GM19397 (cell line): ENCODE data around the gene KLRB1.
"Not testable (repeated sequence)": the region's sequence is repeated elsewhere in the genome, so short reads cannot be mapped to it uniquely, and the experiment has no call there.

Experiments used
- ATAC-seq: cut with Tn5 transposase; IDR thresholded peaks from one replicate; pipeline ENCODE4 v1.9.1; 2021; ENCODE audit warnings: mild to moderate bottlenecking, moderate library complexity; ENCODE audit not compliant: unreplicated experiment

Gene KLRB1

DNA sequence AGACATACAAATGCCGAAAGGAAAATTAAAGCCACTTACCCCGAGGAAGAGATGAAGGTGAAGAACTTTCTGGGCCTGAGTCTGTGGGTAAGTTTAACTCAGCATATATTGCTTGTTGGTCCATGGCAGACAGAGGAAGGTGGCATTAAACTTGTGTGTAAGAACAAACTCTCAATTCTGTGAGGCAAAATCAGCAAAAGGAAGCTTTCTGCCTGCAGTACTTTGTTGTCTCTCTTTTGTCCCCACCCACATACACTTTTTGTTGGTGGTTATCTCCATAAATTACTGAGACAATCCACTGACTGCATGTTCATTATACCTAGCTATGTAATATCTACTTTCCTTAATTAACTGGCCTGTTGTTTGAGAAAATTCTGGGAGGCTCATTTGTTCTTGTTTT is at the start of gene KLRB1:
KLRB1 (minus strand) TSS at position 201 of the 400 bp plus-strand sequence; CDS start at position 124, 77 bp downstream.
- ATAC-seq, result no peak

DNA sequence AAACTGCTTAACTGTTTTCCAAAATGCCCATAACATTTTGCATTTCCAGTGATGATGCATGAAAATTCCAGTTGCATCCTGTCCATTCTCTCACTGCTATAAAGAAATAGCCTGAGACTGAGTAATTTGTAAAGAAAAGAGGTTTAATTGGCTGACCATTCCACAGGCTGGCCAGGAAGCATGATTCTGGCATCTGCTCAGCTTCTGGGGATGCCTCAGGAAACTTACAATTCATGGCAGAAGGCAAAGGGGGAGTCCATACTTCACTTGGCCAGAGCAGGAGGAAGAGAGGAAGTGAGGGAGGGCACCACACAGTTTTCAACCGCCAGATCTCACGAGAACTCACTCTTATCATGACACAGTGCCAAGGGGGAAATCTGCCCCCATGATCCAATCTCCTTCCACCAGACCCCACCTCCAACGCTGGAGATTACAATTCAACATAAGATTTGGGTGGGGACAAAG is 43.6 kb upstream of the KLRB1 start:
- no peak for ATAC-seq

DNA sequence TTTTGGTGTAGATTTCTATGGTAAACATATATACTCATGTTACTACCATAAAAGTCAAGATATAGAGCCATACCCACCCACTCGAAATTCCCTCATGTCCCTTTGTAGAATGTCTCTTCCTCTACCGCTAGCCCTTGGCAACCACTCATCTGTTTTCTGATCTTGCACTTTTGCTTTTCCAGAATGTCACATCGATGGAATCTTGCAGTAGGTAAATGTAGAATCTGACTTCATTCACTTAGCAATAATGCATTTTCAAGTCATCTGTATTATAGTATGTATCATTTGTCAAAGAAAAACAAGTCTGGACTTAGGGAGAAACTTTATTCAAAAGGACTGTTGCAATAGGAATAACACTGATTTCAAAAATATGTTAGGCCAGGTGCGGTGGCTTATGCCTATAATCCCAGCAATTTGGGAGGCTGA is 42.4 kb upstream of the KLRB1 start:
- no peak for ATAC-seq

DNA sequence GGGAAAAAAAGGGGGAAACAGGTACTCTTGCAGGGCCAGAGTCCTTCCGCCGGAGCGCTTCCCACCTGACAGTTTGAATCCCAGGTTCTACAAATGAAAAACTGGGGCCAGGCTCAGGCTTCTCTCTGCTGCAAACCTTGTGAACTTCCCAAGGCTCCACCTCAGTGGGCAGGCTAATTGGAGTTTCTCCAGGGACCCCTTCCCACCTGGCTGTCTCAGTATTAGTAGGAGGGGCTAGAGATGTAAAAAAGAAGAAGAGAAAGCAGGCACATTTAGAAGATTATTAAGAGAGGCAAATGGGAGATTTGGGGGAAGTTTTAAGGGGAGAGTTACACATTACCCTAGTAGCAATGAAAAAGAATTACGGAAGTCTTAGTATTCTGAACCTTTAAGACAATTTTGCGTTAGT is 41.8 kb upstream of the KLRB1 start:
- ATAC-seq, result no peak

DNA sequence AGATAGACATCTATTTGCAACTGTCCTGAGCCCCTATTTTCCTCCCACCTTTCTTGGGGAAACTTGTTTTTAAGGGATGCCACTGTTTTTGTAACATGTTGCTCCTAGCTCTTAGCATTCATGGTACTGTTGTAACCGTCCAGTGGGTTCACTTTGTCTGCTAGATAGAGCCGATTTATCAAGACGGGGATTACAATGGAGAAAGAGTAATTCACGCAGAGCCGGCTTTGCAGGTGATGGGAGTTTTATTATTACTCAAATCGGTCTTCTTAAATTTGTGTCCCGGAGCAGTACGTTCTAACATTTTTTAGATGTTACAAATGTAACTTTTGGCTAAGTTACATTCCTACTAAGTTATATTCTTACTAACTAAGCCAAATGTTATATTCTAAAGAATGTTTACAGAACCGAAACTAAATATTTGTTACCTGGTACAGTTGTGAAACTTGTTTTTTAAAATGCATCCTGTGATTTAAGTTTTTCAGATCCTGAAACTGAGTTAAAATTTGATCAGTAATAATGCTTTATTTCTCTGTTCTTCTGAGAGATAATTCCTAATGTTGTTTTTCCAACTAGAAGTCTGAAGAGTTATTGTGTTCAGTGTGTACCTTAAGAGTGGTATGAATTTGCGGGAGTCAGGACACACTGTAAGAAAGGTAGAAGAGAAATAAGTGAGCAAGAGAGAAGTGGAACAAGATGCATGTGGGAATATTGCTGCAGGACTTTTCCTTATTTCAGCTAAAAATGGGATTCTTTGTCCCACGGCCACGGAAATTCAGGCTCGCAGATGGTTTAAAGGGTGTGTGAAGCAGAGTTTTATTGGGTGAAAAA is 41.2 kb upstream of the KLRB1 start:
- ATAC-seq, result no peak

DNA sequence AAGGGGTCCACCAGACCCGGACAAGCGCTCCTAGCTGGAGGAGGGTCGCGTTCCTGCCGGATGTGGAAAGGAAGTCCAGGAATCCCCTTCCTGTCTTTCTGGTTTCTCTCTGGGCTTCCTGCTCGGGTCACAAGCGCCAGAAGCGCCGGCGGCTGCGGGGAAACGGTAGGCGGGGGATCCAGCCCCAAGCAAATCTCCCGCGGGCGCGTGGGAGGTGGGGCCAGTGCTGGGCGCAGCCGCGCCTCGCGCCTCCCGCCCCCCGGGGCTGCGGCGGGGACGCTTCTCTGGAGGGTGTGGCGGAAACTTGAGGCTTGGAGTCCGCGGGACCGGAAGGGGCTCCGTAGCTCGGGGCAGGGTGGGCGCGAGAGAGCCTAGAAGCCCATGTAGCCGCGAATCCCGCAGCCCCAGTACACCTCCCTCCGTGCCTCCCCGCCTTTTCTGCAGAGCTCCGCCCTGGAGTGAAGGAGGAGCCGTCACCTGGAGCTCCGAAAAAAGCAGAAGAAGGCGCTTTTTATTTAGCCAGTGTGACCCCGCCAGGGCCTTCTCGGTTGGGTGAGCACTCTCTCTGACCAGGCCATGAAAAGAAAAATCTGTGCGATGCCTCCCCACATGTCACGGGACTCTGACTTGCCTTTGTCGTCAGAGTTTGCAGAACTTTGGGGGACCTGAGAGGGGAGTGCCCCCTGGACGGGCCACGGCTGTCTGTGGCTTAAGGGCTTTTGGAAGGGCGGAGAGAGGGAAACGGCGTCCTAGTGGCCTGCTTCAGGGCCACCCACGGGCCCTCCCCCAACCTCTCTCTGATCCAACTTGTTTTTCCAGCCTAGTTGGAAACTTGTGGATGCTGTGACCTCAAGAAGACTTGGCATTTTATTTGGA is 40.3 kb upstream of the KLRB1 start:
- peak; percentile 70 for ATAC-seq

DNA sequence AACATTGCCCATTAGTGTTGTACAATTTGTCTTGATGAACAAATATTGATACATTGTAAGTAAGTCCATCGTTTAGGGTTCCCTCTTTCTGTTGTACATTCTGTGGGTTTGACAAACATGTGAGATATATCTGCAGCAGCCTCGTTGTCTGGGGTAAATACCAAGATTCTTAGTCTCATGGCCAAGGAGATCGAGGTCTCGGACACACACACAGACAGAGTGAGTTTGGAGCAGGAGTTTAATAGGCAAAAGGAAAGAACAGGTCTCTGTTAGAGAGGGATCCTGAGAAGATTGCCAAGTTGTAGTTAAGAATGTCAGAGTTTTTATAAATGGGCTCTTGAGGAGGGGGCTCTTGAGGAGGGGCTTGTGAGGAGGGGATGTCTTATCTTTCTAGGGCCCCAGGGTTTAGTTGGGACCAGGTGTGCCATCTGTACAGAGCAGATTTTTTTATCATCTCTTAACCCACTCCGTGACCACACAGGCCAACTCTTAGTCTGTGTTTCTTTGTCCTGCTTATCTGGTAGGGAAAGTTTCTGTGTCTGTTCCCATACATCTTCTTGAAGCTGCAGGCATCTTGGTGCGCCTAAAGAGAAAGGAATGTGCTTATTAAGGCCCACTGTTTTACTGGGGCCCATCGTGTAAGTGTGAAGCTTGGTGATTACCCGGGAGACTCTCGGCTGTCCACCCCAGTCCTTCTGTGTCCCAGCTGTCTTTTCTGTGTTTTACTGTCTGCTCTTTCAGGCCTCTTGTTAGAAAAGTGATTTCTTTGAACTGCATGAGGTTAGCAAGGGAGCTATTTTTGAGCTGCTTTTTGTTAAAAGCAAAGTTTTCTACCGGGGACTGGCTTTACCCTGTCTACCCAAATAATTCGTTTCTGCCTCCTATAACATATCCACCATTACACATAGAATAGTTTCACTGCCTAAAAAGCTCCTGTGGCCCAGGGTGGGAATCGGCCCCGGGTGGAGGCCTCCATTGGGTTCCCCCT is 39.4 kb upstream of the KLRB1 start:
- ATAC-seq, result no peak

DNA sequence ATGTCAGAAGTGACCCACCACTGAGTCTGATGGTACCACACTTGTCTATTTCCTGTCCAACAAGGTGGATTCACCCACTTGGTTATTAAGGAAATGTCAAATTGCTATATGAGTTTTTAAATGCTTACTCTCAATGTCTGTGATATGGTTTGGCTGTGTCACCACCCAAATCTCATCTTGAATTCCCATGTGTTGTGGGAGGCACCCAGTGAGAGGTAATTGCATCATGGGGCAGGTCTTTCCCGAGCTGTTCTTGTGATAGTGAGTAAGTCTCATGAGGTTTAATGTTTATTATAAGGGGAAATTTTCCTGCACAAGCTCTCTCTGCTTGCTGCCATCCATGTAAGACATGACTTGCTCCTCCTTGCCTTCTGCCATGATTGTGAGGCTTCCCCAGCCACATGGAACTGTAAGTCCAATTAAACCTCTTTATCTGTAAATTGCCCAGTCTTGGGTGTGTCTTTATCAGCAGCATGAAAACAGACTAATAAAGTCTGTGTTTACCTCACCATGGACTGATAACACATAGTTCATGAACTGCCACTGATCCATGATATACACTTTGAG is 37.4 kb upstream of the KLRB1 start:
- not testable (repeated sequence) for ATAC-seq

DNA sequence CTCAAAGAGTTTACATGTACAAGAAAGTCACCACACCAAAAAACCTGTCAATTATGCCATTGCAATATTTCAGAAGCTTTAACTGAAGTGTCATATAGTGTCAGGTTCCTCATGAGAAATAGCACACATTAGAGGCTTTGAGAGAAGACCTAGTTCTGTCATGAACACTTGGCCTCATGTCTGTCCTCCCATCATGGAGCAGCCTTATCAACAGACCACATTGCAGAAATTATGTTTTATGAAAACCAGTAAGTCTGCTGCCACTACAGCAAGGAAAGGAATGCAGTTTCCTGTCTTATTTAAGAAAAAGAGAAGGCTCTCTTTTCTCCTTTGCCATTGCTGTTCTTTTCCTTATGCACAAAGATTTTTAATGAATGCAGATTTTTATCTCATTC is 35.5 kb upstream of the KLRB1 start:
- ATAC-seq, result no peak

DNA sequence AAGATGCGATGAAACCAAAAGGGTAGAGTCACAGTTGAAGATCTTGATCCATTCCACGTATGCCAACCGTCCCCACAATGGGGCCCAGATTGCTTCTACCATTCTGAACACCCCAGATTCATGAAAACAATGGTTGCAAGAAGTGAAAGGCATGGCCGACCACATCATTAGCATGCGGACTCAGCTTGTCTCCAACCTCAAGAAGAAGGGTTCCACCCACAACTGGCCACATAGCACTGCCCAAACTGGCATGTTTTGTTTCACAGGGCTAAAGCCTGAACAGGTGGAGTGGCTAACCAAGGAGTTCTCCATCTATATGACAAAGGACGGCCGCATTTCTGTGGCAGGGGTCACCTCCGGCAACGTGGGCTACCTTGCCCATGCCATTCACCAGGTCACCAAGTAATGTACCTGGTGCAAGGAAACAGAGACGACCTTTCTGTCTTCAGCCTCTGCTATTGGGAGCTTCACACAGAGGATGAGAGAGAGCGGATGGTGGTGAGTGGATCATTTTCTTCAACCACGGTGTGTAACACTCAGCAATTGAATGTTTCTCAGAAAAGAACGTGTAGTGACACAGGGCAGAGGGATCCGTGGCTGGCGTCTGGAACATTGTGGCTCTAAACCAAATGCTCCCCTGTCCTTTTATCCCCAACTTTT is 35.0 kb upstream of the KLRB1 start:
- no peak for ATAC-seq

DNA sequence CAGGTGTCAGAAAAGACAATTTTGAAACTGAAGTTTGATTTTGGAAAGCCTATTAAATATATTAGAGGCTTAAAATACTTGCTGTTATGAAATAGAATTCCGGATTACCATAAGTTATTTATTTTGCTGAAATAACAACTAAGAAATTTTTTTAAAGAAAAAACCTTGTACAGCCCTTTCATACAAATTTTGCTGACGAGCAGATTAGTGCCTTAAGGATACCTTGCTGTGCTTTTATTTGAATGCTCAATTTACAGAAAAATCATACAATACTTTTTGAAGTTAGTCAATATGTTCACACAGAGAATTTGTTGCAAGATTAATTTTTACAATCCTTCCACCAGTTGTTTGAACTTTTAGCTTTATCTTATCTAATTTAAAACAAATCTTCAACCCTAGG is 32.3 kb upstream of the KLRB1 start:
- ATAC-seq, result no peak

DNA sequence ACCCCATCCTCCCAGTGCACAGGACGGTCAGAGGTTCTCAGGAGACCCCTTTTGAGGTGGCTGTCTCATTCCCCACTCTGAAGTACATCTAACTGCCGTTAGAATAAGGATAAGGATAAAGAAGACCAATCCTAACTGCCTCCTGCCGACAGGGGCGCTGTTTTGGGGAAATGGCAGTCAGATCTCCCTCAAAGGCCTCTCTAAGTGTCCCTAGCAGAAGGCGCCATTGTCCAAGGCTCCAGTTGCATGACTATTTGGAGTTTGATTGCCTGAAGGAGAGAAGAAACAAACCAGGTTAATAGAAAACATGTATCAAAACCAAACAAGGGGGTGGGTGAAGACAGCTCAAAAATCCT is 29.1 kb upstream of the KLRB1 start:
- ATAC-seq, result no peak

DNA sequence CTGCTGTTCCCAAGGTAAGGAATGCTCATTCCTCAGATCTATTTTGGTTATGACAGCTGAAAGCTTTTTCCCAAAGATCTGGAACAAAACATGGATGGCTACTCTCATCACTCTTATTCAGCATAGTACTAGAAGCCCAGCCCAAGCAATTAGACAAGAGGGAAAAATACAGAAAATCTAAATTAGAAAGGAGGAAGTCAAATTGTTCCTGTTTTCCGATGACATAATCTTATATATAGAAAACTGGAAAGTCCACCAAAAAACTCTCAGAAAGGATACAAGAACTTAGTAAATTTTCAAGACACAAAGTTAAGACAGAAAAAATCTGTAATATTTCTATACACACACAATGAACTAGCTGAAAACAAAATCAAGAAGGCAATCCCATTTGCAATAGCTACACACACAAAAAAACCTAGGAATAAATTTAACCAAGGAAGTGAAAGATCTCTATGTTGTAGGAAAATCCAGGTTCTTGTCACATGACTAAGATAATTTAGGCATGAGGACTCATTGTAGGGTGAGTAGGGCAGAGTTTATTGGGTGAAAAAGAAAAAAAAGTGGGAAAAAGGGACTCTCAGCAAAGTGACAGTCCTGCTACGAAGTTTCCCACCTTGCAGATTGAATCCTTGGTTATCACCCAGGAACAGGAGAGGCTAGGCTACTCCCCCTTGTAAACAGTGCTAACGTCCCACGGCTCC is 28.6 kb upstream of the KLRB1 start:
- ATAC-seq, result no peak

DNA sequence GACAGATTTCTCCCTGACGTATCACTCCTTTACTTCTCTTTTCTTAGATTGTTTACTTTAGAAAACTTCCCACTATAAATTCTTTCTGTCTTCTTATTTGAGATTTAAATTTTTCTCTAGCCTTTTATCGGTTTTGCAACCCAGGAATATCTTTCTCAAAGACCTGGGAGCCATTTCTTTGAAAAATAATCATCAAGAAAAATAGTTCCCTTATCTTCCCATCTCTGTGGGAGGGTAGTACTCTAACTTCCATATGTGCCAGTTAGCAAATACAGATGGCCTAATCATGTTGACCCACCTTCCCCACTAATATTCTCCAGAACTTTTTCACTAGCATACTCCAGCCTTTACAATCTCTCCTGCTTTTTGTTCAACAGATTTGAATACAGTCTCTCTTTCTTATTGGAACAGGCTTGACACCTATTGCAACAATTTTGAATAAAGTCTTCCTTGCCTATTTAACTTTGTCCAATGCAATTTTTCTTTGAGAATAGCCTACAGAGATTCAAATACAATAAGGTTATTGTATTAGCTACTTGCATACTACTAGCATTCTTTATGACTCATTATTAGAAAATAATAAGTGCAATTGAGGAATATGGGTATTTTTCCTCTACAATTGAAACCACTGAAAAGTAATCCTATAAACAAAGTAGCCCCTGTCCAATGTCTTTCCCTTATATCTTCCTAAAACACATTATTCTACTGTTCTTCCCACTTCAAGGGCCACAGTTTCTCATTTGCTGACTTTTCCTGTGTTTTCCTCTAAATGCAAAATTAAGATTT is 27.4 kb upstream of the KLRB1 start:
- ATAC-seq, result no peak

DNA sequence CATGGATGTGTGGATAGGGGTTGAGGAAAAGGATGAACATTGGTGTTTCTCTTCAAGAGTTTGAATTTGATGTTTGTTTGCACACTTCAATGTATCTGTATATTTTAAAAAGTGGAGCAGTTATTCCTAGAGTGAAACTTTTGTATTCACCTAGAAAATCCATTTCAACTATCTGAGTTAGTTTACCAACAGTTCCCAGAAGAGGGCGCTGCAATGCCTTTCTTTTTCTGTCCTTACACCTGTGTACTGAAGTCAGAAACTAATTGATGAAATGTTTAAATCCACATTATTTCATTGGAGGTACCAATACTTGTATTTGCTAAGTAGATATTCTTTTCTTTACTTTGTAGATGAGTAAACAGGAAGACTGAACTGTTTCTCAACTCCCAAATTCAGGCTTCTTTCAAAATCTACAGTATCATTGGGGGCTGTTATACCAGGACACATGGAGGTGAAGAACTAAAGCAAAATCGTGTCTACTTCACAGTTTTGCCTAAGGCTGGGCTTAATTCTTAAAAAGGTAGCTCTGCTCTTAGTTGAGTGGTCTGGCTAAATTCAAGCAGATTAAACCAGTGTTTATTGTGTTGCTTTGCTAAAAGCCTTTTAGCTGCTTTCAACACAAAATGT is 26.6 kb upstream of the KLRB1 start:
- ATAC-seq, result no peak

DNA sequence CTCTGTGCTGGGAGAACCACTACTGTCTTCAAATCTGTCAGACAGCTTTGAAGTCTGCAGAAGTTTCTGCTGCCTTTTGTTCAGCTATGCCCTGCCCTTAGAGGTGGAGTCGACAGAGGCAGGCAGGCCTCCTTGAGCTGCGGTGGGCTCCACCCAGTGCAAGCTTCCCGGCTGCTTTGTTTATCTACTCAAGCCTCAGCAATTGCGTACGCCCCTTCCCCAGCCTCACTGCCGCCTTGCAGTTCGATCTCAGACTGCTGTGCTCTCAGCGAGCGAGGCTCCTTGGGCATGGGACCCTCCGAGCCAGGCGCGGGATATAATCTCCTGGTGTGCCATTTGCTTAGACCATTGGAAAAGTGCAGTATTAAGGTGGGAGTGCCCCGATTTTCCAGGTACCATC is 25.1 kb upstream of the KLRB1 start:
- no peak for ATAC-seq

DNA sequence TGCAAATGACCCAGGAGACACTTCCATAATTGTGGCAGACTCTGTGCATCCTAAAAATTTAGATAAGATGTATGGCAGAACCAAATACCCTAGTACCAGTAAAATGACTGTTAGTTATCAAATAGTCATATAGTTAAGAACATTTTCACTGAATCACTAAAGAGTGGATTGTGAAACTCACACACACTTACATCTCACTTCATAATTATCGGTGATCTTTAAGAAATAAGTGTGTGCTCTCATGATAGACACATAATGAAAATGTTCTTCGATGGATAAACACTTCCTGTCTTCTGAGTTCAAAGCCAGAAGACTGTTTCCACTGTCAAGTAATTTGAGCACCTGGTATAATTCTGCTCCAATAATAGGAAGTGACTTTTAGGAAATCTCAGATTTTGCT is 19.1 kb upstream of the KLRB1 start:
- ATAC-seq, result no peak

DNA sequence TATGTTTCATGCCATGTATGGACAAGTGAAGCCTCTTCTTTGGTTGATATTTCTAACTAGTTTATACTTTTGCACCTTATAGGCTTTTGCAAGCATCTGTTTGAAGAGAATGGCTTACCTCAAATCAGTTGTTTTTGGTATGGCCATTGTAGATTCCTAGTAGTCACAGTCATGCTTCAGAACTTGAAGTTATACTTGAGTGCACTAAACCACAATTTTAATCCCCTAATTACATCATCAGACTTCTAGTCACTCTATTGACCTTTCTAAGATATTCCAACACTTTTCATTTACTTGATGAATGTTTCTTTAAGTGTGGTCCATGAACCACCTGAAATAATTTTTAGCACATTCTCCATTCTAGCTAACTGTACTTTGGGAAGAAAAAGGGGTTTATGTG is 18.6 kb upstream of the KLRB1 start:
- no peak for ATAC-seq
